Dedifferentiated amniotic fluid mesenchymal stem cell (primary cell): Measurements from ENCODE around the gene RNF208.
A peak's percentile ranks its signal among the peaks of the same experiment; 100 is the strongest.

Experiments
- DNase-seq: peaks from one replicate; pipeline ENCODE4 v3.0.0-alpha.2; 2016; ENCODE audit errors: extremely low spot score

RNF208 gene

DNA sequence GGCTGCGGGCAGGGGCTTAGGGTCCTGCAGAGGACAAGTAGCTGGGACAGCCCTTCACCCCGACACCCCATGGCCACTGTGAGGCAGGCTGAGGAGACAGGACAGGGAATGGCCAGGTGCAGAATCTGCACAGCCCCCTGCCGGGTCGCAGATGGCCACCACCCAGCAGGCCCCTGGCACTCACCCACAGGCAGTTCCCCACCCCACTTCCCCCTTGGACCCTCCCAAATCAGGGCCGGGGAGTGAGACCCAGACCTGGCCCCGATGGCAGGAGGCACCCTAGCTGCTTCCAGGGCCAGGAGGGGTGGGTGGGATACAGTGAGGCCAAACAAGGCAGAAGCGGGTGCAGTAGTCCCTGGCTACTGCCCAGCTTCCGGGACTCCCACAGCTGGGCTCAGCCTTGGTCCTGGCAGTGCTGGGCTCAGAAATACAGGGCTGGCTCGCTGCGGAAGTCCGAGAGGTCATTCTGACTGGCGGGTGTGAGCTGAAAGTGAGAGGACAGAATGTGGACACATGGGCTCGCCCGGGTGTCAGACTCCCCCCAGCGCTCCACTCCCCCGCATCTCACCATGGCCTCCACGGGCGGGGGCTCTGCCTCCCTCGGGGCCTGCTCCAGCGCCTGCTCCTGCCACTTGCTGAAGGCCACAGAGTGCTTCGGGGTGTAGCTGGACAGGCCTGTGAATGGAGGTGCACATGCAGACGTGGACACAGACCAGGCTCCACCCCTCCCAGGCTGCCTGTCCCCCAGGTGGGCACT is 30.2 kb downstream of the RNF208 start:
- no peak for DNase-seq

DNA sequence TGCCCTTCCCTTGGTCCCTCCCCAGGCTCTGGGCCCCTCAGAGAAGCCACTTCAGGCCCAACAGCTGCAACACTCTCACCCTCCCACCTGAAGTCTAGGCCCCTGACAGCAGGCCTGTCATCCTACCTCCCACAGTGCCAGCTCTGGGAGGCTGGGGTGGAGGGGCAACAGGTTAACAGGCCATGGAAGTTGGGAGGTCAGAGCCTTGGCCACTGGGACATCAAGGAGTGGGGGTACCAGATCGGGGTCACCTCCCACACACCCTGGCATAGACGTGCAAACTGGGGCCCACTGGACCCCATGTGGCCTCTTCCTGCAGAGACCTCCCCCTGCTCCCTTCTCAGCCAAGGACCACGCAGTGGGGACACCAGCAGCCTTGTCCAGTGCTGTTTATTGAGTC is 30.8 kb downstream of the RNF208 start:
- DNase-seq, result no peak

DNA sequence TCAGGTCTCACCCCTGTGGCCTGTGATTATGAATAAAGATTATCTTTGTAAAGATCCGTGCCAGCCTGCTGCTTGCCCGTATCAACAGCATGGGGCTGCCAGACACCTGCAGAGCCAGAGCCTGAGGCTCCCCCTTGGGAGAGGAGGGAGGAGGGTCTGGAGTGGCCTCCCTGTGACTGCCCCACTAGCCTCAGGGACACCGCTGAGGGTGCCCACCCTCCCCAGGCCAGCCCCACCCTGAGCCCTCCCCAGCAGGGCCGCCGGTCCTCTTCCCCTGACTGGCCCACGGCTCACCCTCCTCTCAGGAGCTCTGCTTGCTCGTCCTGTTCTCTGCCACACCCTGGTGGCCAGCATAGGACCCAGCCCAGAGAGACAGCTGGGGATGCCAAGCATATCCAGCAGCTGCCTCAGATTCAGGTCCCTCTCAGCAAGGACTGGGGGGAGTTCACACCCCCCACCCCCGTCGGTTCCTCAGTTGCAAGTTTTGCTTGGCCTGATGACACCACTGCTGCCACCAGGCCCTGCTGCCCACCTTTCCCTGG is 31.7 kb downstream of the RNF208 start:
- DNase-seq, result no peak

DNA sequence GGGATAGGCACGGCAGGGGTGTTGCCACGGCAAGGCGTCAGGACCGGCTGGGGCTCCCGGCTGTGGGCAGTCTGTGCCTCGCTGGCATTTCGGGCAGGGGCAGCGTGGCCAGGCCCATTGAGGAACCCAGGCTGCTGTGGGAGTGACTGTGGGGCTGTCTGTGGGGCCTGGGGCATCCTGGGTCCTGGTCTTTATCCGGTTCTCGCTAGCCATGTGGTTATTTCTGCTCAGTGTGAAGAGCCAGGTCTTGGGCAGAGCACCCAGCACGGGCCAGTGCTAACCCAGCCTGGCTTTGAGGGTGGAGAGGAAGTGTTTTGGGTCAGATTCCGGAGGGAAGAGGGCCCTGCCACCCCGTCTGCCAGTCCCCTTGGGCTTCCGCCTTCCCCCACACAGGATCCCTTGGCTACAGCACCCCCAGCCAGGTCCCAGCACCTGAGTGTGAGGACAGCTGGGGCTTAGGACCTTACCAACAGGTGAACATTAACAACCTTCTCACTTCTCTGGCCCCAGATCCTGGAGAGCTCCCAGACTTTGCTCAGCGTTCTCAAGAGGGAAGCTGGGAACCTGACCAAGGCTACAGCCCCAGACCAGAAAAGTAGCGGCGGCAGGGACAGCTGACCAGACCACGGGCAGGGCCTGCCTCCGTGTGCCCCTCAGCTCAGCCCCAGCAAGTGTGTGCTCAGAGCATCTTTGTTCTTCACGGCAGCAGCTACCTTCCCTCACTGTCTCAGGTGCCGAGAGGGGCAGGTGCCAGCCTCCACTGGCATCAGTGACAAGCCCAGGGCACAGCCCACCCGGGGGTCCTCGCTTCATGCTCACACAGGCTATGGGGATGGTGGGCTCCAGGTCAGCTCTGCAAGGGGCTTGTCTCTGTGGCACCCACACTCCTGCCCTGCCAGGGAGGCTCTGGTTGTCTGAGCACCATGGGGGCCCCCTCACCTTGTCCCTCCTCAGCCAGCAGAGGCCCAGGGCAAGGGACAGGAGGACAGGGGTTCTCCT is 32.4 kb downstream of the RNF208 start:
- no peak for DNase-seq

DNA sequence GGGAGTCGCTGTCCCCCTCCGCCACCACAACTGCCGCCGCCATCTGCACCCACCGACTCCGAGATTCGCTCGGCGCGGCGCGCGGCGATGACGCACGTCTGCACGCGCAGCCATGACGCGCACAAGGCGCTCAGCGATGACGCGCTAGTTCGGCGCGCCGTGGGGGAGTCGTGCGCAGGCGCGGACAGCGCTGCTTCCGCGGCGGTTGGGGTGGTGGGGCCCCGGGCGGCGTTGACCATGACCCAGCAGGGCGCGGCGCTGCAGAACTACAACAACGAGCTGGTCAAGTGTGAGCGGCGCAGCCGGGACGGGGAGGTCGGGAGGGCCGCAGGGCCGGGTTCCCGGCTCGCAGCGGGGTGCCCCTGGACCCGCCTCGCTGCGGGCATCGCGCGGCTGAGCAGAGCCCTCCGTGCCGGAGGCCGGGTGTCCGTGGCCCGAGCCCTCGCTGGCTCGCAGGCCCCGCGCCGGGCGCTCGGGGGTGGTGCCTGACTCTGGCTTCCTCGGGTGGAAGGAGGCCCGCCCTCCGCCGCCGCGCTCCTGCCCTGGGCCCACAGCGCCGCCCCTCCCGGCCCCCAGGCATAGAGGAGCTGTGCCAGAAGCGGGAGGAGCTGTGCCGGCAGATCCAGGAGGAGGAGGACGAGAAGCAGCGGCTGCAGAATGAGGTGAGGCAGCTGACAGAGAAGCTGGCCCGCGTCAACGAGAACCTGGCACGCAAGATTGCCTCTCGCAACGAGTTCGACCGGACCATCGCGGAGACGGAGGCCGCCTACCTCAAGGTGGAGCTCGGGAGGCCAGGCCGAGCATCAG is 33.3 kb downstream of the RNF208 start, which contains the start of the genes ANAPC2 and SSNA1:
Gene ANAPC2 (minus strand): TSS at position 71 of the 807 bp plus-strand sequence. CDS start 28 bp downstream, at position 43.
Gene SSNA1 (plus strand): TSS at position 187 of the 807 bp plus-strand sequence. CDS start 51 bp downstream, at position 238.
- peak; percentile 82 for DNase-seq

DNA sequence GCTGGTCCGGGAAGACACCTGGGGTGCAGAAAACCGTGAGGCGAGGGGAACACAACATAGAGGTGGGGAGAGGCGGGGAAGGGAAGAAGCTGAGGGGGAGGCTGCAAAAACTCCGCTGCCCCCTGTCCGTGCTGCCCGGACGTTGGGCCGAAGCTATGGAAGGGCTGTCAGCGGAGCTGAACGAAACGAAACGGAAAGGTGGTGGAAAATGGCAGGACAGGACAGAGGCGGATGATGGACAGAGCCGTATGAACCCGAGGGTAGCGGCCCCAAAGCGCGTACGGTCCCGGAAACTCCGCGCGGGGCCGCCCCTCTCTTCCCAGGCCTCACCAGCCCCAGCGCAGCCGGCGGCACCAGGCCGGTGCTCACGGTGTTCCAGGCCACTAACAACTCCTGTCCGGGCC is 34.0 kb downstream of the RNF208 start:
- no peak for DNase-seq

DNA sequence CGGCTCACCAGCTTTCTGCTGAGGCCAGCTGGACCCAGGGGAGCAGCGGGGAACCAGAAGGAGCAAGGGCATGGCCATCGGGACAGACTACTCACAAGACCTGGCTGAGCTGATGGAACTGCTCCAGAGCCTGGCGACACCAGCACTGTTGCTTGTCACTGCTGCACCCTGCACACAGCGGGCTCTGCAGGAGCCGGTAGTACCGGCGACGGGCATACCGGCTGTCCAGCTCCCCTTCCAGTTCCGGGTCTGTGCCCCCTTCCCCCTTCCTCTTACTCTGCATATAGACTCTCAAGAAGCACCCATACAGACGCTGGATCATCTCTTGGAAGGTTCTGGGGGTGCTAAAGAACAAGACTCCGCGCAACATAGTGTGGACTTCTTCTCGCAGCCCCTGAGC is 34.7 kb downstream of the RNF208 start:
- DNase-seq, result no peak

DNA sequence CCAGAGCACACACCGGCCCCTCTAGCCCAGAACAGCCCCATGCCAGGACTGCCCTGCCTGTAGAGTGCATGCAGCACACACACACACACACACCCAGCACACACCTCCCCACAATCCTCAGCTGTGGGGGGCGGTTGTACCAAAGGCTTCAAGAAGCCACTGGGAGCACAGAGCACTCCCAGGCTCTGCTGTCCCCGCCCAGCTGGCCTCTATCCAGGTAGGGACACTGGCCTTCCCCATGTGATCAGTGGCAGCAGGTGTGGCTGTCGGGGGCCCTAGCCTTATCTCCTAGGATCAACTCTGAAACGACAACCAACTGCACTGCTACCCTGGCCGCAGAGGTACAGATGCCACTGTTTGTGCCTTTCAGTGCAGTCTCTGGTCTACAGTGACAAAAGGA is 35.7 kb downstream of the RNF208 start:
- no peak for DNase-seq

DNA sequence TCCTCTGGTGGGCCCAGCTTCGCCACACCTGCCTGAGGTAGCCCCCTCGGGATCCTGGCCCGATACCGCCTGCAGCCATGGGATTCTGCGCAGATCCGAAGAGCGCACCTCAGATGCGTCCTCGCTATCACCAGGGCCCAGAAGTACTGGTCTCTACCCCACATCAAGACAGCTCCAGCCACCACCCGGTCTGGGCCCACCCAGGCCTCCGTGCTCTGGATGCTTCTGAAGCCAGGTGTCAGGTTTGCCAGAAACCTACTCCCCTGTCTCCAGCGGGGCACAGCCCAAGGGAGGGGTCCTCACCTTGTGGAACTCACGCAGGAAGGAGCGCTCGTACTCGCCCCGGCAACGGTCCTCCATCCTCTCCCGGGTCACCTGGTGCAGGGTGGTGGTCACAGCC is 36.1 kb downstream of the RNF208 start:
- no peak for DNase-seq

DNA sequence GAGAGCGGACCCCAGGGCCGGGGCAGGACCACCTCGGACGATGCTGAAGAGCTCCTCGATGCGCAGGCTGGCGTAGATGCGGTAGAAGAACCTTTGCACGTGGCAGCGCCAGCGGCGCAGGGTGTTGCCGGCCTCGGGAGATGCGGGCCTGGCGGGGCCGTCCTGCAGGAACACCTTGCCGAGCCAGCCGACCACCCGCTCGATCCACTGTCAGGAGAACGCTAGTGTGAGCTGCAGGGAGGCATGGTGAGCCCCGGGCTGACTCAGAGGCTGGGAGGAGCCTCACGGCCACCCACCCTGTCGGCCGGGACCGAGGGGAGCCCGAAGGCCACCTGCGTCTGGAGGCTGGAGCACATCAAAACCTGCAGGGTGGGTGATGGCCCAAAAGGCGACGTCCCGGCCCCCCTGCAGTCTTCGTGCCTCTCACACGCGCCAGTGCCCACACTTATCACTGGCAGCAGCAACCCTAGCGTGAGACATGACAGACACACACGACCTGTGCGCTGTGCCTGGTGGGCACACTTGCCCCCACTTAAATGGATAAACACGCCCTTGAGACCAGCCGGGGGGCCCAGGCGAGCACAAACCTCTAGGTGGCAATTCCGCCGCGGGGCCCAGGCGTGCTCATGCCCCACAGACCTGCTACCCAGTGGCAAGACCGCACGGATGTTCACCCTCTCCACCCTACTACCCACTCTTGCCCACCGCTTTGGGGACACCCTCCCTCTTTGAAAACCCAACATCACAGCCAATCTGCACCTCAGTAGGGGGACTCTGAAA is 37.0 kb downstream of the RNF208 start:
- no peak for DNase-seq

DNA sequence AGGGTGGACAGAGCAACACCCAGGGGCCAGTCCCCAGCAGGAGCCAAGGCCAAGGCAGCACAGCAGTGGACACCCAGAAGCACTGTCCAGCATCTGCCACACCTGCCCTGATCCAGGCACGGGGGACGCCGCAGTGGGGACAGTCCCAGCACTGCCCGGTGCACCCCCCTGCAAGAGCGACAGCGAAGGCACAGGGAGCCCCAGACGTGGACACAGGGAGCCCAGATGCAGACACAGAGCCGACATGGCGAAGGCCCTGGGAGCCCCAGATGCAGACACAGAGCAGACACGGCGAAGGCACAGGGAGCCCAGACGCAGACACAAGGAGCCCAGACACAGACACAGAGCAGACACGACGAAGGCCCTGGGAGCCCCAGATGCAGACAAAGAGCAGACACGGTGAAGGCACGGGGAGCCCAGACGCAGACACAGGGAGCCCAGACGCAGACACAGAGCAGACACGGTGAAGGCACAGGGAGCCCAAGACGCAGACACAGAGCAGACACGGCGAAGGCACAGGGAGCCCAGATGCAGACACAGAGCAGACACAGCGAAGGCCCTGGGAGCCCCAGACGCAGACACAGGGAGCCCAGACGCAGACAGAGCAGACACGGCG is 38.0 kb downstream of the RNF208 start:
- DNase-seq, result no peak

DNA sequence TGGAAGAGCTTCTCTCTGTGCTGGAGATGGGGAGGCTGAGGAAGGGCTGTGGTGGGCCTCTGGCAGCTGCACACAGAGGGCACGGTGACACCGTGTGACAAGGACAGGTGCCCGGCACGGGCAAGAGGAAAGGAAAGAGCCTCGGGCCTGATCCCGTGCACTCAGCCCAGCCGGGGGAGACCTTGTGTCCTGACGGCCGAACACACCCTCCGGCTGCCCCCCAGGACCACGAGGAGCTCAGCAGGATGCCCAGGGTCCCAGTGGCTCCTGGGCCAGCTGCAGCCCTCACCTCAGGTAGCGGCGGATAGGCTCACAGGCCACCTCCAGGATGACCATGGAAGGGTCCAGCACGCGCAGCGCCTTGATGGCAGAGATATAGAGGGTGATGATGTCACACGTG is 39.2 kb downstream of the RNF208 start:
- DNase-seq, result no peak

DNA sequence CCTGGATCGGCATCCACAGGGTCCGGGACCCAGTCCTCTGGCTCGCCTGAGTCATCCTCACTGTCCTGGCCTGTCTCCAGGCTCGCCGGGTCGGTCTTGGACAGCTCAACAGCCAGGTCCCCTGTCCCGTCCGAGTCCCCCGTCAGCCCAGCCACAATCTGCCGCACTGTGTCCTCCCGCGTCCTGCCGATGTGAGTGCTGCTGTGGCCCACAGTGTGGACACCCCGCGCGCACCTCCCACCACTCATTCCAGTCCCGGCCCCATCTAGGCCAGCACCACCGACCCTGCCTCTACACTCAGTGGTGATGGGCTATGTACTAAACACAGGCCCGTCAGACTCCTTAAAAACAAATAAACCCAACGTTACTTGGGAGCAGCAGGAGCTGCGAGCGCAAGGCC is 40.4 kb downstream of the RNF208 start:
- no peak for DNase-seq

DNA sequence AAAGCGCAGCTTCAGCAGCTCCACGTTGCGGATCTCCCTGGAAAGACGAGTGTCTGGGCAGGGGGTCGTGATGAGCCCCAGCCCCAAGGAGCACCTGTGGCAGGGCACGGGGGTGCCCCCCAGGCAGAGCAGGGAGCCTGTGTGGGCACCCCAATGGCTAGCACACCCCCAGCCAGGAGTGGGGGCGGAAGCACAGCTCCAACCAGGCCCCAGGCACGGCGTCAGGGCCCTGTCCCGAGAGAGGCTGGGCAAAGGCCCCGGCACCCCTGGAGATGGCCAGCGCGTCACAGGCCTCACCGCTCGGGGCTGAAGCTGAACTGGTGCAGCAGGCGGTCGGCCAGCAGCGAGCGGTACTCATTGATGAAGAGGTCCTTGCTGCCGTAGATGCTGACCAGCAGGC is 41.5 kb downstream of the RNF208 start:
- no peak for DNase-seq

DNA sequence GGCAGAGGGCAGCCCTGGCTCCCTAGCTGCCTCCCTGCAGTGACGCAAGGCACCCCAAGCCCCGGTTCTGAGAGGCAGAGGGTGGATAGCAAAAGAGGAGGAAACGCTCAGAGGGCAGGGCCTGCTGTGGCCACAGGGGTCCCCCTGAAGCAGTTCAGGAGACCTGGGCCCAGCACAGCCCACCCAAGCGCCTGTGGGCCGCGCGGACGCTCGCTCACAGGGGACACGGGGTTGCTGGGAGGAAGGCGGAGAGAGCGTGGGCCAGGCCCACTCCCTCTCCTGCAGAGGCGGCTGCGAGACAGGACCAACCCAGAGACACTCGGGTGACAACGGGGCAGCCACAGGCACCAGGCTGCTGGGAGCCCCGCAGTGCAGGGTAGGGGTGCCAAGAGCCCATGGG is 42.3 kb downstream of the RNF208 start:
- DNase-seq, result no peak

DNA sequence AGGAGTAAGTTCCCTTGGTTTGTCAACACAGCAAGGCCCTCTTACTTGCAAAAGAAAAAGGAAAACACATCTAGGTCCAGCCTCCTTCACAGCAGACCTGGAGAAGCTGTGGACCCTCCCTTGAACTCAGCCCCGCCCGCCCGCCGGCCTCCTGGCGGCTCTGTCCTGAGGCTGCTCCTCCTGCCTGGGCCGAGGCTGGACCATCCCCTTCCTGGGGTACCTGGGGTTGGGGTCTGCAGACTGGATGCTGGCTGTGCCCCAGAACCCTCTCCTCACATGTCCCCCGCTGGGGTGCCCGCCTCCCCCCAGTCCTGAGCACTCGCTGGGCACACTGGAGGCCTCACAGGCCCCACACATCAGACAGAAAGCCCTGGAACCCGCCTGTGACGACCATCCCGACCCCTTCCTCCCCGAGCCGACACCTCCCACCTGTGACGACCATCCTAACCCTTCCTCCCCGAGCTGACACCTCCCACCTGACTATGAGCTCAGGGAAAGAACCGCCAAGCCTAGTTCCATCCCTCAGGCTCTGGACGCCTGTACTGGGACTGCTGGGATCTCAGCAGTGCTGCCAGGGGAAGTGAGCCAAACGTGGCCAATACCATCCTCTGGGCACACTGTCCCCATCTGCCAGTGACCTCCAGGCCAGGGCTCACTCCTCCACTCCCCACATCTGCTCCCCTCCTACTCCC is 43.0 kb downstream of the RNF208 start:
- no peak for DNase-seq

DNA sequence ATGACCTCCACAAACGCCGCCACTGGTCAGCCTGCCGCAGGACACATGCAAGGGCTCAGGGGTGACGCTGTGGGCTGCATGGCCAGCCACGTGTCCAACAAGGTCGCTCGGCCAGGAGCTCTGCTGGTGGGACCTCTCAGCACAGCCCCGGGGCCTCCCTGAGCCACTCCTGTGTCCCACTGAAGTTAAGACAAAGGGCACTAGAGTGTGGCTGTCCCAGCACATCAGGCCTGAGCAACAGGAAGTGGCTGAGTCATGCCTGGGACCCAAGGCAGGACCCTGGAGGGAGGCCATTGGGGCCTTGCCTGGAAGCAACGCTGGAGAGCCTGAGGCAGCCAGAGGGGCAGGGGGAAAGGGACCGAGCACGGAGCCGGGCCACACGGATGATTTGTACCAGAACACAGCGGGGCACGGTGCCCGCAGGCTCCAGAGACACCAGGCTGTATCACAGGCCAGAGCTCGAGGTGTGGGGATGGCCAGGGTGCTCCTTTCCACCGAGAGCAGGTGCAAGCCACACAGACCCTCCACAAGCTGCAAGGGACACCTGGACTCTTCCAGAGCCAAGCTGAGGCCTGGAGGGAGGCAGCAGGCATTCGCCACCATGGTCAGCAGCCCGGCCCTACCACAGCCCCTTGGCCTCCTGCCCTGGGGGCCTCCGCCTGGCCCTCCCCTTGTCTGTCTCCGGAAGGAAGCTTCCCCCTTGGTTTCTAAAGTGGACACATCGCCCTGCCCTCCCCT is 43.7 kb downstream of the RNF208 start:
- DNase-seq, result no peak

DNA sequence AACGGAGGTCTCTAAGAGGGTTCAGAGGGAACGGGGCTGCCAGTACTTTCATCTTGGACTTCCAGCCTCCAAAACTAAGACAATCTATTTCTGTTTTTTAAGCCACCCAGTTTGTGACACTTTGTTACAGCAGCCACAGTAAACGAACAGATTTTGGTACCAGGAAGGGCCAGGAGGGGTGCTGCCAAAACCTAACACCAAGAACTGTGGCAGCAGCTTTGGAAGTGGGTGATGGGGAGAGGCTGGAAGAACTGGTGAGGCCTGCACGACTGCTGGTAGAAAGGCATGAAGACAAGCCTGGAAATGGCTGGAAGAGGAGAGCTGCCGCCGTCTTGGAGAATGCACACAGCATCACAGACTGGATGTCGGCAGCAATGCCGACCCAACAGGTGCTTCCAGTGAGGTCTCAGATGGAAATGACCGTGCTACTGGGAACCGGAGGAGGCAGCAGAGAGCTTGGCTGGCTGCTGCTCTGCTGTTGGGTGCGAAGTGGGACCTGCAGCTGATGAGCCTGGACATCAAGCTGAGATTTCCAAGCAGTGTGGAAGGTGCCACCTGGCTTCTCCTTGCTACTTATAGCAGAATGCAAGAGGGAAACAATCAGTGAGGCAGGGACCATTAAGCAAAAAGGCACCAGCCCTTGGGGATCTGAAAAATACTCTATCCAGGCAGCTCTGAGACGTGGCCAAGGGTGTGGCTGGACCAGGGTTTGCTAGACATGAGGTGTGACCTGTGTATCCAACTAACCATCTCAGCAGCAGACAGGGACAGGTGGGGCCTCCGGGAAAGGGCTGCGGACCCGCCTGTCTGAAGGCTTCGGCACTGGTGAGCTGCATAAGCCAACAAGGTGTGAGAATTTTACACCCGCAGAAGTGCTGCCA is 45.5 kb downstream of the RNF208 start:
- DNase-seq, result no peak
